ENCODE data around the gene TNFRSF6B. TPM values are rescaled to one million over a fixed set of nuclear protein-coding genes. Genes with fewer than 3 reads are reported as not detected.
"Not testable (repeated sequence)": the region's sequence is repeated elsewhere in the genome, so short reads cannot be mapped to it uniquely, and the experiment has no call there.

Gene TNFRSF6B
- total RNA-seq, 1 donor from 2014 or later = not detected

DNA sequence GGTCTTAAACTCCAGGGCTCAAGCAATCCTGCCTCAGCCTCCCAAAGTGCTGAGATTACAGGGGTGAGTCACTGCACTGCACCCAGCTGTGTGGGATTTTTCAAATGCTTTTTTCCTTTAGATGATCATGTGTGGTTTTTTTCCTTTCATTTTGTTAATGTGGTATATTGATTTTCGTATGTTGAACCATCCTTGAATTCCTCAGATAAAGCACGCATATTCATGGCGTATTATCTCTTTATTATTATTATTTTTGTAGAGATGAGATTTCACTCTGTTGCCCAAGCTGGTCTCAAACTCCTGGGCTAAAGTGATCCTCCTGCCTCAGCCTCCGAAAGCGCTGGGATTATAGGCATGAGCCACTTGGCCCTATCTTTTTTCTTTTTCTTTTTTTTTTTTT lies 18.4 kb downstream of the TNFRSF6B start:
- peaks cover 9% of the 10 kb centered on the region for H3K9me3 Mint-ChIP-seq (ENCODE audit: low read depth)
- no peaks in the 10 kb centered on the region for H3K27me3 Mint-ChIP-seq
- H3K27ac Mint-ChIP-seq = no peak overlapping the region
- no peak for TF ChIP-seq CTCF (IDR thresholded peaks at IDR 0.05; ENCODE audit: unreplicated experiment)
- no peak overlapping the region for H3K4me3 Mint-ChIP-seq (ENCODE audit: low read depth)
- DNase-seq (ENCODE audit: low spot score, unreplicated experiment) = no peak
- H3K36me3 Mint-ChIP-seq (ENCODE audit: insufficient read depth) = peaks cover 50% of the 10 kb centered on the region
- H3K4me1 Mint-ChIP-seq (ENCODE audit: low read depth) = peaks cover 2% of the 10 kb centered on the region

DNA sequence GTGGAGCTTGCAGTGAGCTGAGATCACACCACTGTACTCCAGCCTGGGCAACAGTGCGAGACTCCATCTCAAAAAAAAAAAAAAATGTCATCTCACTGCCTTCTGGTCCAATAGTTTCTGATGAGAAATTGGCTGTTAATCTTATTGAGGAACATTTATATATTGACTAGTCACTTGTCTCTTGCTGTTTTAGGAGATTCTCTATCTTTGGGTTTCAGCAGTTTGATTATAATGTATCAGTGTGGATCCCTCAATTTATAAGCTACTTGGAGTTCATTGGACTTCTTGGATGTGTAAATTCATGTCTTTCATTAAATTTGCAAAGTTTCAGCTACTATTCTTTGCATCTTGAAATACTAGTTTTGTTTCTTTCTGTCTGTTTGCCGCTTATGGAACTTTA lies 22.5 kb downstream of the TNFRSF6B start:
- no peak for TF ChIP-seq CTCF (IDR thresholded peaks at IDR 0.05; ENCODE audit: unreplicated experiment)
- Mint-ChIP-seq H3K4me3 (ENCODE audit: low read depth) (no peak overlapping the region), H3K4me1 (ENCODE audit: low read depth) (no peaks in the 10 kb centered on the region), H3K9me3 (ENCODE audit: low read depth) (peaks cover 3% of the 10 kb centered on the region), H3K27ac (no peak overlapping the region), H3K36me3 (ENCODE audit: insufficient read depth) (peaks cover 34% of the 10 kb centered on the region), H3K27me3 (no peaks in the 10 kb centered on the region)
- DNase-seq (ENCODE audit: low spot score, unreplicated experiment) = no peak

GRCh38 chr20:63722967-63723622 lies 26.6 kb downstream of the TNFRSF6B start:
- H3K27ac Mint-ChIP-seq; H3K27me3 Mint-ChIP-seq; H3K4me3 Mint-ChIP-seq (ENCODE audit: low read depth); H3K4me1 Mint-ChIP-seq (ENCODE audit: low read depth); DNase-seq (ENCODE audit: low spot score, unreplicated experiment); H3K9me3 Mint-ChIP-seq (ENCODE audit: low read depth): not testable (repeated sequence)
- peaks cover 31% of the 10 kb centered on the region for H3K36me3 Mint-ChIP-seq (ENCODE audit: insufficient read depth)

DNA sequence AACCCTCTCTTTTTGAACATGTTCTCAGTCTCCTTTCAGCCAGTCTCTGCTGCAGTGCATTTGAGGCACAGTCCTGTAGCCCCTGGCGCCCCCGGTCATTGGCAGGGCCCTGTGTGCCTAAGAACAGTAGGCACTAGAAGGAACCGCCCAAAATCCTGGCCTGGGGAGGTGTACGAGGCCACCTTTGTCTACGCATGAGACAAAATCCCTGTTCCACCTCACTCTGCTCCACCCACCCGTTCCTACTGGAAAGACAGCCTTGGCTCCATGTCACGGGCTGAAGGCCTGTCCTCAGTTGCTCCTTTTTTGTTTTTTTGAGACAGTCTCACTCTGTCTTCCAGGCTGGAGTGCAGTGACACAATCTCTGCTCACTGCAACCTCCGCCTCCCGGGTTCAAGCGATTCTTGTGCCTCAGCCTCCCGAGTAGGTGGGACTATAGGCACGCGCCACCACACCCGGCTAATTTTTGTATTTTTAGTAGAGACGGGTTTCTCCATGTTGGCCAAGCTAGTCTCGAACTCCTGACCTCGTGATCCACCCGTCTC lies 33.8 kb downstream of the TNFRSF6B start:
- H3K4me1 Mint-ChIP-seq (ENCODE audit: low read depth); DNase-seq (ENCODE audit: low spot score, unreplicated experiment); H3K4me3 Mint-ChIP-seq (ENCODE audit: low read depth); H3K27ac Mint-ChIP-seq; H3K9me3 Mint-ChIP-seq (ENCODE audit: low read depth); H3K27me3 Mint-ChIP-seq: not testable (repeated sequence)
- H3K36me3 Mint-ChIP-seq (ENCODE audit: insufficient read depth) = peaks cover 23% of the 10 kb centered on the region

DNA sequence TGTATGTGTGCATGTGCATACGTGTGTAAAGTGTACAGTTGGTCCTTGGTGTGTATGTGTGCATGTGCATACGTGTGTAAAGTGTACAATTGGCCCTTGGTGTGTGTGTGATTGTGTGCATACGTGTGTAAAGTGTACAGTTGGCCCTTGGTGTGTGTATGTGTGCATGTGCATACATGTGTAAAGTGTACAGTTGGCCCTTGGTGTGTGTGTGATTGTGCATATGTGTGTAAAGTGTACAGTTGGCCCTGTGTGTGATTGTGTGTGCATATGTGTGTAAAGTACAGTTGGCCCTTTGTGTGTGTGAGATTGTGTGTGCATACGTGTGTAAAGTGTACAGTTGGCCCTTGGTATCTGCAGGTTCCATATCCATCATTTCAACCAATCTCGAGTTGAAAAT lies 35.0 kb downstream of the TNFRSF6B start:
- Mint-ChIP-seq H3K36me3 (ENCODE audit: insufficient read depth) (peaks cover 23% of the 10 kb centered on the region), H3K27ac (no peak overlapping the region), H3K27me3 (peaks cover 6% of the 10 kb centered on the region), H3K4me3 (ENCODE audit: low read depth) (no peak overlapping the region), H3K9me3 (ENCODE audit: low read depth) (no peaks in the 10 kb centered on the region), H3K4me1 (ENCODE audit: low read depth) (no peaks in the 10 kb centered on the region)
- no peak for DNase-seq (ENCODE audit: low spot score, unreplicated experiment)
- no peak for TF ChIP-seq CTCF (IDR thresholded peaks at IDR 0.05; ENCODE audit: unreplicated experiment)

GRCh38 chr20:63732118-63733095 lies 36.0 kb downstream of the TNFRSF6B start:
- H3K4me1 Mint-ChIP-seq (ENCODE audit: low read depth) = no peaks in the 10 kb centered on the region
- DNase-seq (ENCODE audit: low spot score, unreplicated experiment) = no peak
- no peaks in the 10 kb centered on the region for H3K9me3 Mint-ChIP-seq (ENCODE audit: low read depth)
- peaks cover 20% of the 10 kb centered on the region for H3K36me3 Mint-ChIP-seq (ENCODE audit: insufficient read depth)
- no peak for TF ChIP-seq CTCF (IDR thresholded peaks at IDR 0.05; ENCODE audit: unreplicated experiment)
- no peak overlapping the region for H3K27ac Mint-ChIP-seq
- H3K27me3 Mint-ChIP-seq = peaks cover 6% of the 10 kb centered on the region
- no peak overlapping the region for H3K4me3 Mint-ChIP-seq (ENCODE audit: low read depth)
